Progenitor cell of endocrine pancreas (in vitro differentiated cells): ENCODE data around the gene PHF13. TPM values are rescaled to one million over a fixed set of nuclear protein-coding genes. Genes with fewer than 3 reads are reported as not detected.

Source experiments
- DNase-seq: peaks from one replicate; pipeline ENCODE4 v3.0.0; 2021; ENCODE audit warnings: low spot score; ENCODE audit not compliant: unreplicated experiment
- H3K27ac Mint-ChIP-seq: 2 replicates; pipeline ENCODE4 v1.8.0; 2021; ENCODE audit warnings: mild to moderate bottlenecking, moderate library complexity, mixed read lengths
- H3K27me3 Mint-ChIP-seq: 2 replicates; pipeline ENCODE4 v1.8.0; 2021; ENCODE audit warnings: mixed read lengths
- H3K36me3 Mint-ChIP-seq: 2 replicates; pipeline ENCODE4 v1.8.0; 2022; ENCODE audit warnings: mixed read lengths; ENCODE audit not compliant: insufficient read depth
- H3K4me1 Mint-ChIP-seq: 2 replicates; pipeline ENCODE4 v1.8.0; 2021; ENCODE audit warnings: low read depth, mixed read lengths
- H3K4me3 Mint-ChIP-seq: 2 replicates; pipeline ENCODE4 v1.8.0; 2021; ENCODE audit warnings: low read depth, mild to moderate bottlenecking, moderate library complexity, mixed read lengths
- H3K9me3 Mint-ChIP-seq: 2 replicates; pipeline ENCODE4 v1.8.0; 2021; ENCODE audit warnings: low read depth, mixed read lengths
- CTCF ChIP-seq: fragments of 200-600 bp; sonication (generic); IDR thresholded peaks from one replicate; pipeline ENCODE4 v1.5.0; 2021; ENCODE audit warnings: antibody characterized with exemption, mild to moderate bottlenecking; ENCODE audit not compliant: unreplicated experiment
- total RNA-seq: library from RNA; stranded (reverse); gene quantifications from 2 replicates; pipeline ENCODE4 v1.2.1, GENCODE V29; 2021

Gene PHF13
- total RNA-seq, 1 donor from 2014 or later, result 29.1 TPM

- no peaks in the 10 kb centered on the region for H3K27me3 Mint-ChIP-seq
- peak; percentile 22 for TF ChIP-seq CTCF
- H3K4me1 Mint-ChIP-seq, result peaks cover 24% of the 10 kb centered on the region
- peak overlapping the region; percentile 1 for H3K4me3 Mint-ChIP-seq
- H3K36me3 Mint-ChIP-seq, result peaks cover 1% of the 10 kb centered on the region
- no peak for DNase-seq
- peak overlapping the region; percentile 74 for H3K27ac Mint-ChIP-seq
- H3K9me3 Mint-ChIP-seq, result no peaks in the 10 kb centered on the region
Observed at GRCh38 chr1:6584126-6585080, 29.1 kb upstream of the PHF13 start.

- Mint-ChIP-seq H3K36me3 (peaks cover 1% of the 10 kb centered on the region), H3K27ac (peak overlapping the region; percentile 74), H3K9me3 (no peaks in the 10 kb centered on the region), H3K27me3 (no peaks in the 10 kb centered on the region), H3K4me3 (peak overlapping the region; percentile 1), H3K4me1 (peaks cover 21% of the 10 kb centered on the region)
- no peak for TF ChIP-seq CTCF
- DNase-seq, result no peak
Observed at GRCh38 chr1:6585081-6585722, 28.3 kb upstream of the PHF13 start.

GRCh38 chr1:6585841-6586240 lies 27.7 kb upstream of the PHF13 start:
- Mint-ChIP-seq H3K27me3 (no peaks in the 10 kb centered on the region), H3K27ac (no peak overlapping the region), H3K4me1 (peaks cover 16% of the 10 kb centered on the region), H3K36me3 (peaks cover 4% of the 10 kb centered on the region), H3K4me3 (no peak overlapping the region), H3K9me3 (no peaks in the 10 kb centered on the region)
- no peak for DNase-seq
- TF ChIP-seq CTCF, result no peak

- TF ChIP-seq CTCF, result no peak
- Mint-ChIP-seq H3K27ac (peak overlapping the region; percentile 37), H3K4me1 (peaks cover 12% of the 10 kb centered on the region), H3K36me3 (peaks cover 4% of the 10 kb centered on the region), H3K27me3 (no peaks in the 10 kb centered on the region), H3K9me3 (no peaks in the 10 kb centered on the region), H3K4me3 (no peak overlapping the region)
- DNase-seq, result no peak
Observed at GRCh38 chr1:6586404-6586816, 27.1 kb upstream of the PHF13 start.

- no peak for TF ChIP-seq CTCF
- DNase-seq, result no peak
- Mint-ChIP-seq H3K27me3 (no peaks in the 10 kb centered on the region), H3K4me3 (no peak overlapping the region), H3K4me1 (peaks cover 7% of the 10 kb centered on the region), H3K36me3 (peaks cover 4% of the 10 kb centered on the region), H3K9me3 (no peaks in the 10 kb centered on the region), H3K27ac (no peak overlapping the region)
Observed at GRCh38 chr1:6587261-6588005, 26.1 kb upstream of the PHF13 start.
